Stimulated activated CD8-positive, alpha-beta memory T cell treated with anti-CD3 and anti-CD28 coated beads, Interleukin-15, amount 100 ng/mL, for 4 hours (primary cell): Measurements from ENCODE around the gene APOBEC3A.
A peak's percentile ranks its signal among the peaks of the same experiment; 100 is the strongest.

Experiments used
- DNase-seq, 2 donors: peaks; one replicate each; pipeline ENCODE4 v3.0.0-alpha.2; 2020; ENCODE audit warnings: low read depth in 2 of 2

APOBEC3A gene

DNA sequence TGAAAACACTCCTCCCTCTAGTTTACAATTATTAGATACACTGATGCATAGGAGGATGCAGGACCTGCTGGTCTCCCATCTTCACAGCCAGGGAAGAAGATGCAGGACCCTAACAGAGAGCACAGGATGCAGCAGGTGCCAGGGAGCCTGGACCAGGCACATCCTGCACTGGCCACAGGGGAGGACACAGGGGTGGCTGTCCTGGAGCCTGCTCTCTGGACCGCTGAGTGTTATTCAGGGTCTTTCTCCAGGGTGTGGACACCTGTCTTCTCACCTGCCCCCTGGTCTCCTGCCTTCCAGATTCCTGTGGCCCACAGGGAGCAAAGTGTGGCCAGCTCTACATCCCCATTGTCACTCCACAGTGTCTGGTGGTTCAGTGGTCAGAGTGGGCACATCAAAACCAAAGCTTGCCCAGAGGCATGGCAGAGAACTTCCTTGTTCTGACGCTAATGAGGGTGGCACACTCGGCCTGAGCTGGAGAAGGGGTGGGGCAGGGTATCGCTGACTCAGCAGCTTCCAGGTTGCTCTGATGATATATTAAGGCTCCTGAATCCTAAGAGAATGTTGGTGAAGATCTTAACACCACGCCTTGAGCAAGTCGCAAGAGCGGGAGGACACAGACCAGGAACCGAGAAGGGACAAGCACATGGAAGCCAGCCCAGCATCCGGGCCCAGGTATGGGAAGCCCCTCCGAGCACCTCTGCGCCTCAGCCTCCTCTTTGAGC lies at the start of gene APOBEC3A:
TSS of gene APOBEC3A (plus strand) at position 564 of the 725 bp plus-strand sequence. CDS start at position 647, 83 bp downstream.
- DNase-seq: no peak

DNA sequence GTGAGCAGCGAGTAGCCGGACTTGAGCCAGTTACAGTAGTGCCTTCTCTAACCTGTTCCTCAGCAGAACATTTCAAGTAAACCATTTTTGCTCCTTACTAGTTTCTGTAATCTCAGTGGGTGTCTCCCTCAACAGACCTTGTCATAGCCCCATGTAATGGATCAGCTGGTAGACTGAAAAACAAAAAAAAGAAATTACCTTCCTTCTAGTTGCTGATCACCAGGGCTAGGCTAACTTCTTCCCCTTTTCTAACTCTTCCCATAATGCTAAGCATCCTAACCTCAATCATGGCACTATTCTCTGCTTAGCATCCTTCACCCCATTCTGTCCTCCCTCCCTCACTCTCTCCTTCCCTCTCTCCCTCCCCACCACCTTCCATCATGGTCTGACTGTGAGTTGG lies 49.6 kb upstream of the APOBEC3A start:
- DNase-seq: no peak

DNA sequence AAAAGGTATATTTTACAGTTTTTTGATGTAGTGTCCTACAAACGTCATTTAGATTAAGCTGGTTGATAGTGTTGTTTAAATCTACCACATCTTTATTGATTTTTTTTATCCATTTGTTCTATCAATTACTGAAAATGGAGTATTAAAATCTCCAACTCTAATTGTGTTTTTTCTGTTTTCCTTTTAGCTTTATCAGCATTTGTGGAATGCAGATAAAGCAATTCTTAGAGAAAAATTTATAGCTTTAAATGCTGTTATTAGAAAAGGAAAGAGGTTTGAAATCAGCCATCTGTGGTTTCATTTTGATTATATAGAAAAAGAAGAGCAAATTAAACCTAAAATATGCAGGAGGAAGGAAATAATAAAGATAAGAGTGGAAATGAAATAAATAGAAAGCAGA lies 46.0 kb upstream of the APOBEC3A start:
- no peak for DNase-seq

DNA sequence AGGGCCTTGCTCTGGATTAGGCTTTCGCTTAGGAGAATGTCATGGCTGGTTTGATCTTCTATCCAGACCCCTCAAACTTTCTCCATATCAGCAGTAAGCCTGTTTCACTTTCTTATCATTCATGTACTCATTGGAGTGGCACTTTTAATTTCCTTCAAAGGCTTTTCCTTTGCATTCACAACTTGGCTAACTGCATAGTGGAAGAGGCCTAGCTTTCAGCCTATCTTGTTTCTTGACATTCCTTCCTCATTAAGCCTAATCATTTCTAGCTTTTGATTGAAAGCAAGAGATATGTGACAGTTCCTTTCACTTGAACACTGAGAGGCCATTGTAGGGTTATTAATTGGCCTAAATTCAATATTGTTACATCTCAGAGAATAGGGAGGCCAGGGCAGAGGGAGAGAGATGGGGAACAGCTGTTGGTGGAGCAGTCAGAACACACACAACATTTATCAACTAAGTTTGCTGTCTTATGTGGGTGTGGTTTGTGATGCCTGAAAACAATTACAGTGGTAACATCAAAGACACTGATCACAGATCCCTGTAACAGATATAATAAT lies 37.7 kb upstream of the APOBEC3A start:
- DNase-seq: no peak

DNA sequence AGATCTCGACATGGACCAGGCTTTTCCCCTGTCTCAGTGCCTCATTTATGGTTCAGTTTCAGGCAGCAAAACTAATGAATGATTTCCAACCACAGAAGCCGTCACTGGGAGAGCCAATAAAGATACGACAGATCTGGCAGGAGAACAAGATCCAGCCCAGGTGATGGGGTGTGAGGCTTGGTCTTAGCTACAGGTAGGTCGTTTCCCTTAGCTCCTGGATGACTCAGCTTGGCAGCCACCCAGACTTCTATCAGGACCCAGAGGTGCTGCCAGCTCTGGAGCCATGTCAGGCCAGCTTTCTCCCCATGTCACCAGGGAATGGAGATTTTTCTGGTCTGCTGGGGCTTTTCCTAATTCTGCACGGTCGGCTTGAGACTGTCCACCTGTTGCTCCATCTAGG lies 36.3 kb upstream of the APOBEC3A start:
- DNase-seq: no peak

DNA sequence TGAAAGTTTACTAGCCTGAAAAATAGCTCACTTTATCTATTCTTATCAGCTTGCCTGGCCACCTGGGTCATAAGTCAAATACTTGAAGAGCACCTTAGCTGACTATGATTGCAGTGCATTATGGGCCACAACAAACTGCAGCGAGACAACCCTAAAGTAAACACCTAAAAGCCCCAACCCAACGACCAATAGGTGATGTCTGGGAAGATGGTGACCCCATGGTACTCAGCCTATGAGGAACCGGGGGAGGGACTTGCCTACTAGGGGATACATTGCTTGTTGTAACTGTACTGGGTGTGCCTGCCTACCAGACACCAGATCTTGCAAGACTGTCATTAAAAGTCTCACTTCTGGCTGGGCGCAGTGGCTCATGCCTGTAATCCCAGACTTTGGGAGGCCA lies 35.6 kb upstream of the APOBEC3A start:
- DNase-seq: no peak

DNA sequence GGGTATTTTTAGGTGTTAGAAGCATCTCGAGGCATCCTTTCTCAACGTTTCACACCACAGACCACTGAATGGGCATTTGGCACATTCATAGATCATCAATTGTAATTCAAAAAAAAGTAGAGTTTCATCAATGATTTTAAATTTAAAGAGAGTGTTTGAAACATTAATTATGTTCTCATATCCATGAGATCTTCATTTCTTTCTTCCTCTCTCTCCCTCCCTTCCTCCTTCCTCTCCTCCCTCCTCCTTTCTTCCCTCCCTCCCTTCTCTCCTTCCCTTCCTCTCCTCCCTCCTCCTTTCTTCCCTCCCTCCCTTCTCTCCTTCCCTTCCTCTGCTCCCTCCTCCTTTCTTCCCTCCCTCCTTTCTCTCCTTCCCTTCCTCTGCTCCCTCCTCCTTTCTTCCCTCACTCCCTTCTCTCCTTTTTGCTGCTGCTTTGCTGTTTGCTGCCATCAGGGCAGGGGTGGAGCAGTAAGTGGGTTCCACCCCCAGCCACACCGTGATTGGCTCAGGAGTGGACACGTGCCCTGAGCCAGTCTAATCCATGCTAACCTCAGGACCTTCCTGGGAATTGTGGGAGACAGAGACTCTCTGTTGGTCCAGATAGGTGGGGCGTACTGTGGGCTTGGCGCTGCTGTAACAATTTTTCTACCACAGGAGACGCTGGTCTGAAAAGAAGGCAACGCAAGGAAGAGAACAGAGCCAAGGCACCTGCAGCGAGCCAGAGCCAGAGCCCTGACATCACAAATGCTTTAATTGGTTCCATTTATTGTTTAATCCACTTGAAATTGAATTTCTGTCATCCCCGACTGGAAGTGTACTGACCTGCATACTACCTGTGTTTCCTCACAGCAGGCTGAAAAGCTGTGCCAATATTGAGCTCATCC lies 33.7 kb upstream of the APOBEC3A start:
- no peak for DNase-seq

DNA sequence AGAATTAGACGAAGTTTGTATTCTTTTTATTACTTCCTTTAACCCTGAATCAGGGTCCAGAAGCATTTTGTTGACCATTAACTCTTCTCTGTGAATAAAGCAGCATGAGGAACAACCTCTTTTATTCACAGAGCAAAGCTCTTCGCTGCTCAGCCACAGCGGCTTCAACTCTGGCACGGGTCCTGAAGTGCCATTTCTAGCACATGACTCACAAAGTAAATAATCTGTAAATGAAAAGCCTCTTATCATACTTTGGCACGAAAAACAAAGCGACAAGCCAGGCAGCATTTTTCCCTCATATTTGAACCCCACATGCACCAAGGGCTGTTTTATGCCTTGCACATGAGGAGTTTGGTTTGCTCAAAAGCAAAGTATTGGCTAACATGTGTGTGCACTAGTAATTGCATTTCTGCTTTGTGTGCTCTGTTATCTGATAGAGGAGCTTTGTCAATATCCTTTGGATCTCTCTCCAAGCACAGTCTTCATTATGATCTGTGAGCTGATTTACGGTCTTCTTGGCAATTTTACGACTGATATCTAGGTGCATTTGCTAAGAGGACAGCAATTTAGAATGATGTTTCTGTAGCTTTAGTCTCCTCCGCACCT lies 33.0 kb upstream of the APOBEC3A start:
- DNase-seq: no peak

DNA sequence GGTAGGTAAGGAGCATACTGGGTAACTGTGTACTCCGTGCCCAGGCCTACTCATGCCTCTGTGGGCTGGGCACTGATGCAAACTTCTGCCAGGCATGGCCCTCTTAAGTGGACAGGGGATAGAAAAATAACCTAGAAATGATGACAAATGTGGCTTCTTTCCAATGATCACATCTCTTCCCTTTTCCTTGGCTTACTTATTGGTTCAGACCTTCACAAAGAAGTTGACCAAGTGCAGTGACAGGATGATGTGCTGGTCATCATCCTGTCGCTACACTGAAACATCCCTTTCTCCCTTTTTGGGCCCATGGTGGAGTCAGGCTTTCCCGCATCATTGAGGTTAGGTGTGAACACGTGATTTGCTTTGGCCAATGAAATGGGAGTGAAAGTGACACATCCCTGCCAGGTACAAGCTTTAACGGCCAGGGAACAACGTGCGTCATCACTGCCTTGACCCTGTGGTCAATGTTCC lies 31.8 kb upstream of the APOBEC3A start:
- no peak for DNase-seq

DNA sequence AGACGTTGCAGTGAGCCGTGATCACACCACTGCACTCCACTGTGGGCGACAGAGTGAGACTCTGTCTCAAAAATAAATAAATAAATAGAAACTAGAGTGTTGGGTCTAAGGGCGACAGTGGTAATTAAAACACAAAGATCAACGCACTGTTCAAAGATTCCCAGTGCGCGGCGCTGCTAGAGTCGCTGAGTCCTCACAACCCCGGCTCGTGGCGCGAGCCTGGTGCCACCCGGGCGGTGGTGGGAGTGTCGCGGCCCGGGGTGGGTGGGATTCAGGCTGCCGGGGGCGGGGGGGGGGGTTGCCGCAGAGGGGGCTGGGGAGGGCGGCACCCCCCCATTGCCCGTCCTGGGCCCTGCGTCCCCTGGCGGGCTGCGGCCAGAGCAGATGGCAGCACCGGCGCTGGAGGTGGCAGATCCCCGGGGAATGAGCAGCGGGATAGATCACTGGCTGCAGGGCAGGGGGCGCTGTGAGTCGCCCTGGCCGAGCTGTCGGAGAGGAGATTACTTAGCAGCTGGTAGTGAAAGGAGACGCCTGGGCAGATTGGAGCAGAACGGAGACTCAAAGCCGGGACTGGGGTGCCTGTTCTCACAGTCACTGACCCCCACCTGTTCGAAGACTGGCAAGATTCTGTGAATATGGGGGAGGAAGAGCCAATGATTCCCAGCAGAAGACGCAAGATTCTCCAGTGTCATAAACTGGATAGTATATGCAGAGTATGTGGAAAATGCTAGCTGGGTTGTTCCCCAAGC lies 30.2 kb upstream of the APOBEC3A start:
- peak; percentile 7 to 16 for DNase-seq

DNA sequence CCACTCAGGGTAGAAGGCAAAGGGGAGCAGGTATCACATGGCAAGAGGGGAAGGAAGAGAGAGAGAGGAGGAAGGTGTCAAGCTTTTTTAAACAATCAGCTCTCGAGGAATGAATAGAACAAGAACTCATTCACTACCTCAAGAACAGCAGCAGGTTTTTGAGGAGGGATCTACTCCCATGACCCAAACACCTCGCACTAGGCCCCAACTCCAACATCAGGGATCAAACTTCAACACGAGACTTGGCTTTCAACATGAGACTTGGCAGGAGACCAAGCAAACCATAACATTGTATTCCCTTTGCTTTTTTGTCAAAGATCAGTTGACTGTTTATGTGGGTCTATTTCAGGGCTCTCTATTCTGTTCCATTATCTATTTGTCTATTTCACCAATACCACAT lies 26.9 kb upstream of the APOBEC3A start:
- no peak for DNase-seq

DNA sequence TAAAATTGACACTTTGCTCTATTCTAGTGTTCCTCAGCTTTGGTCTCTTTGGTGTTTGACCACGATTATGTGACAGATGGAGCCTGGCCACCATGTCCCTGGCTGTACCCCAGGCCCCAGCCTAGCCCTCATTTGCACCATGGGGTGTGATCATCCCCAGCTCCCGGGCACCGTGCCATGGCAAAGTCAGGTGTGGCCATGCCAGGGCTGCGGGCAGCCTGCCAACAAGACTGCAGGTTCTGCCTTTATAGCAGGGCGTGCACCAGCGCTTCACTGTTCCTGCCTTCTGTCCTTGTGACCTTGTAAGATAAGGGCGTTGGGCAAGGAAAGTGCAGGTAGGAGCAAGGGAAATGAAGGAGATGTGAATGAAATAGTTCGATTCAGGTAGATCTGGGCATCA lies 22.4 kb upstream of the APOBEC3A start:
- no peak for DNase-seq

DNA sequence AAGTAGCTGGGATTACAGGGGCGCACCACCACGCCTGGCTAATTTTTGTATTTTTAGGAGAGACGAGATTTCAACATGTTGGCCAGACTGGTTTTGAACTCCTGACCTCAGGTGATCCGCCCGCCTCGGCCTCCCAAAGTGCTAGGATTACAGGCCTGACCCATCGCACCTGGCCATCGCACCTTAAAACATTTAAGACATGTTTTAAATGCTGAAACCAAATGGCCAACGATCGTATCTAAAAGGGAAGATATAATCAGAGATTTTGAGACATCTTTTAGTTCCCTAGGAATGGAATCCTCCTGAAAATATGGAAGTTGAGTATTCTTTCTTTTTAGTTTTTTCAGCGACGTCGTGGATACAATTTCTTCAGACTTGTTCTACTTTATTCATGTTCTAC lies 21.8 kb upstream of the APOBEC3A start:
- DNase-seq: no peak

DNA sequence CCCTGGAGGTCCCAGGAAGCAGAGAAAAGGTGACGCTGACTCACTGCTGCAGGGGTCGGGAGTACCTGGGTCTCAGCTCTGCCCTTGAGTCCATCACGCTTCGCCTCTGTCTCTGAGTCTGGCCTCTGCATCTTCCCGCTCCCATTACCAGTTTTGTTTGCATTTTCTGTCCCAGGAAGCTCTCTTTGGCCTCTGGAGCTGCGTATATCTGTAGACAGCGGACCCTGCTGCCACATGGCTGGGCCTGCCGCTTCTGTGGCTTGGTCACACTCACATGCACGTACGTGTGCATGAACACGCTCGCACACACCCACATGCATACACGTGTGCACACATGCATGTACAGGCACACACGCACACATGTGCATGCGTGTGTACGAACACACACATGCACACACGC lies 20.8 kb upstream of the APOBEC3A start:
- no peak for DNase-seq

DNA sequence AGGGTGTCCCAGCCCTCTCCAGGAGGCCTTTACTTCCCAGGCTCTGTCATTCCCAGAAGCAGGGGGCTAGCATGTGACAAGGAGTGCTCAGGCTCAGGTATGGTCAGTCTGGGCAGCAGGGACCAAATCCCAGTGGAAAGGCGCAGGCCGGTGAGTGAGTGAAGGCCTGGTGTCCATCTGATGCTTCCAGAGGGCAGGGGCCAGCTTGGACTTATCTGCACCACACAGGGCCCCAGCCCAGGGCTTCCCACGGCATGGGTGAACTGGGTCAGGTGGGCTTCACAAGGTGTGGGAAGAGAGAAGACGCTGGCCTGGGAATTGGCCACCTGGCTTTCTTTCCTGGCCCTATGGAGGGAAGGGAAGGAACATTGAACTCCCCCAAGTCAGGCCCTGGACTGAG lies 20.4 kb upstream of the APOBEC3A start:
- no peak for DNase-seq

DNA sequence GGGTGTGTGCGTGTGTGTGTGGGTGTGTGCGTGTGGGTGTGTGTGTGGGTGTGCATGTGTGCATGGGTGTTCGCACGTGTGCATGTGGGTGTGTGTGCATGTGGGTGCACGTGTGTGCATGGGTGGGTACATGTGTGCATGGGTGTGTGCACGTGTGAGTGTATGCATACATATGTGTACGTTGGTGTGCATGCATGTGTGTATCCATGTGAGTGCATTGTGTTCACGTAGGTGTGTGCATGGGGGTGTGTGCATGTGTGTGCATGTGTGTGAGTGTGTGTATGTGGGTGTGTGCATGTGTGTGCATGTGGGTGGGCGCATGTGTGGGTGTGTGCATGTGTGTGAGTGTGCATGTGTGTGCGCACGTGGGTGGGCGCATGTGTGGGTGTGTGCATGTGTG lies 19.9 kb upstream of the APOBEC3A start:
- DNase-seq: no peak

DNA sequence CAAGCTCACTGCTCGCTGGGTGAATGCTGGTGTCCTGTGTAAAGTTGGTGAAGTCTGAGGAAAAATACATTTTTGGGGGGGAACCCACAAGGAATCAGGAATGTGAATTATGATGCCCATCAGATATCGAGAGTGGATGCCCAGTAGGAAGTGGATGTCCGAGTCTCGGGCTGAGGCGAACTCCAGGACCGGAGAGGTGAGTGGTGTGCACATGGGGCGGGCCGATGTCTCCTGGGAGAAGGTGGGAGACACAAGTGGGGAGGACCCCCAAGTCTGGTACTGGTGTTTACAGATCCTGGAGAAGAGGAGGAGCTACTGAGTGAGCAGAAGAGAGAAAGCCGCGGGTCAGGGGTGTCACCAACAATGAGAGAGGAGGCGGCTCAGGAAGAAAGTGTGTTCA lies 19.2 kb upstream of the APOBEC3A start:
- no peak for DNase-seq

DNA sequence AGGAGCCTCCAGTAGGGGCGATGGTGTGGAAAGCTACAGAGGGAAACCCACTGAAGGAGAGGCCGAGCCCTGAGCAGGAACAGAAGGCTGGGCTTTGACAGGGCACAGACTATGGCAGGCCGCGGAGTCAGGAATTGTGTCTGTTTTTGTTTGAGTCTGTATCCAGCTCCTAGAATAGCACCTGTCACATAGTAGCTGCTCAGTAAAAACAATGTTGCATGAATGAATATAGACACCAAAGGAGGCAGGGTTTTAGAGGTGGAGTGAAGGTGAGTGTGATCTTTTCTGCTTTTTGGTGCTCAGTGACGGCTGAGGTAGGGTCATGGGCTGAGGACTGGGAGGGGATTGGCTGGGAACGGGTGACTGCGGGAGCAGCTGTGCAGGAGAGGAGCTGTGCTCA lies 18.5 kb upstream of the APOBEC3A start:
- DNase-seq: no peak

DNA sequence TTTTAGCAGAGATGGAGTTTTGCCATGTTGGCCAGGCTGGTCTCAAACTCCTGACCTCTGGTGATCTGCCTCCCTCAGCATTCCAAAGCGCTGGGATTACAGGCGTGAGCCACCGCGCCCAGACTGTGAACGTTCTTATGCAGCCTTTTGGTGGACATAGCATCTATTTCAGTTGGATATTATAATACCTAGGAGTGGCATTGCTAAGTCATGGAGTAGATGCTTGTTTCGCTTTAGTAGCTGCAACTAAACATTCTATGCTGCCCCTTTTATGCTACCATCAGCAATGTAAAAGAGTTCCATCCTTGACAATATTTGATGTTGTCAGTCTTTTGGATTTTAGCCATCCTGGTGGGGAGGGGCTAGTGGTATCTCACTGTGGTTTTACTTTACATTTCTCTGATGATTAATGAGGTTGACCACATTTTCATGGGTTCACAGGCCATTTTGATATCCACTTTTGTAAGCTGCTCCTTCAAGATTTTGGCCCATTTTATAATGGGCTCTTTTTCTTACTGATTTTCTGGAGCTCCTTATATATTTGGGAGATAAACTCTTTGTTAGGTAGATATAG lies 16.5 kb upstream of the APOBEC3A start:
- DNase-seq: no peak

DNA sequence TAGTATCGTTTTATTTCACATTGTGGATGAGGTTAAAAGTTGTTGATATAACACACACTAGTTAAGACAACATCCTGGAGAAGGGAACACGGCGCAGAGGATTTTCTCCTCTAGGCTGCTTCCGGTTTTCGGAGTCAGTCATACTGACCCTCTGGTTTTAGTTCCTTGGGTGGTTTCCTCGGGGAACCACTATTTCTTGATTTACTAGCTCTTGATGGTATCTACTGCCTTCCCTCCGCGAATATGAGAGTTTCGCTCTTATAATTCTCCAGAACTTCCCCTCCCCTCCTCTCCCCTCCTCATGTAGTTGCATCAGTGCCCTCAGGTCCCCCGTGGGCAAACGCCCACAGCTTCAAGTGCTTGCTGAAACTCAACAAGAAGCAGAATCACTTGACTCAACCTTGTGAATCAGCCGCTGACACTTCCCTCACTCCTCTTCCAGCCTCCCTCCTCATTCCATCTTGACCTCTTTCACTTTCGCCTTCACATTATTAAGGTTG lies 15.9 kb upstream of the APOBEC3A start:
- DNase-seq: peak; percentile 38 to 74

DNA sequence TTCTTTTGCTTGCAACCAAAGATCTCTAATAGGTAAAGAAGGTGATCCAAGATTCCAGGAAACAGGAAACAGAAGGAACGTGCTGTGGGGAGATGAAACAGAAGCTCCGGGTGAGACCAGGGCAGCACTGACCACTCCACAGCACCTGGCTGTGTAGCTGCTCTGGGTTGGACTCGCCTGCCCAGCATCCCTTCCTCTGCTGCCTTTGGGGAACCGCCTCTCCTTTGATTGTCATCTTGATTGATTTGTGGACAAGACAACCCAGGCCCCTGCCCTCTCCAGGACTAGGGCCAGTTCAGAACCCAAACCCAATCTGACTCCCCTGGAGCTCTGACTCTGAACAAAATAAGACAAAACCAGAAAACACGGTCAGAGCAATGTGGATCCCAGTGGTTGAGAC lies 14.7 kb upstream of the APOBEC3A start:
- no peak for DNase-seq
